GM19043 (cell line): ENCODE results near the gene CEBPG.

Source experiments
- ATAC-seq: cut with Tn5 transposase; IDR thresholded peaks from one replicate; pipeline ENCODE4 v1.9.1; 2021; ENCODE audit warnings: low read depth; ENCODE audit not compliant: unreplicated experiment

The CEBPG gene

GRCh38 chr19:33377586-33378475 is 4.3 kb downstream of the CEBPG start:
- no peak for ATAC-seq

- ATAC-seq: no peak
Measured at GRCh38 chr19:33379151-33379829, 5.8 kb downstream of the CEBPG start.

GRCh38 chr19:33381101-33381500 is 7.6 kb downstream of the CEBPG start:
- ATAC-seq: no peak

GRCh38 chr19:33382006-33382405 is 8.5 kb downstream of the CEBPG start:
- no peak for ATAC-seq

GRCh38 chr19:33382982-33383381 is 9.5 kb downstream of the CEBPG start:
- no peak for ATAC-seq

GRCh38 chr19:33383720-33384292 is 10.3 kb downstream of the CEBPG start:
- no peak for ATAC-seq

- ATAC-seq: no peak
Measured at GRCh38 chr19:33384983-33385382, 11.5 kb downstream of the CEBPG start.

- ATAC-seq: no peak
Measured at GRCh38 chr19:33385956-33386355, 12.4 kb downstream of the CEBPG start.

GRCh38 chr19:33386361-33386858 is 12.9 kb downstream of the CEBPG start:
- ATAC-seq: no peak

GRCh38 chr19:33387351-33388230 is 14.1 kb downstream of the CEBPG start:
- ATAC-seq: no peak

- ATAC-seq: no peak
Measured at GRCh38 chr19:33388231-33388724, 14.8 kb downstream of the CEBPG start.

GRCh38 chr19:33388725-33389420 is 15.4 kb downstream of the CEBPG start:
- no peak for ATAC-seq

- ATAC-seq: no peak
Measured at GRCh38 chr19:33389421-33390100, 16.1 kb downstream of the CEBPG start.

- ATAC-seq: no peak
Measured at GRCh38 chr19:33390101-33390907, 16.8 kb downstream of the CEBPG start.

- ATAC-seq: no peak
Measured at GRCh38 chr19:33390908-33391630, 17.6 kb downstream of the CEBPG start.

- no peak for ATAC-seq
Measured at GRCh38 chr19:33391631-33392249, 18.2 kb downstream of the CEBPG start.
